GM12801 (cell line): ENCODE data around the gene STX1B.

Experiments used
- CTCF ChIP-seq: IDR thresholded peaks from one replicate; pipeline ENCODE4 v1.5.1; 2011; ENCODE audit warnings: control low read depth; ENCODE audit not compliant: insufficient read length; ENCODE audit errors: extremely low read depth

Gene STX1B

GRCh38 chr16:30976486-30976885 lies 34.0 kb downstream of the STX1B start:
- no peak for TF ChIP-seq CTCF

GRCh38 chr16:30974348-30974747 lies 36.1 kb downstream of the STX1B start:
- TF ChIP-seq CTCF = no peak

GRCh38 chr16:30972872-30973271 lies 37.6 kb downstream of the STX1B start:
- no peak for TF ChIP-seq CTCF

- no peak for TF ChIP-seq CTCF
Measured at GRCh38 chr16:30971298-30971697, 39.1 kb downstream of the STX1B start.

GRCh38 chr16:30969246-30969842 lies 41.1 kb downstream of the STX1B start:
- TF ChIP-seq CTCF = no peak

GRCh38 chr16:30967795-30968194 lies 42.6 kb downstream of the STX1B start:
- no peak for TF ChIP-seq CTCF

GRCh38 chr16:30966033-30966619 lies 44.3 kb downstream of the STX1B start:
- TF ChIP-seq CTCF = no peak
